ENCODE measurements around the gene INHBB. TPM values are rescaled to one million over a fixed set of nuclear protein-coding genes. Genes with fewer than 3 reads are reported as not detected.

The INHBB gene
- total and polyA plus RNA-seq, 7 donors: 0.60 to 1.8 (median 1.2) TPM; not detected in 1

- H3K9me3 ChIP-seq: no peaks in the 10 kb centered on the region
- no peak overlapping the region for H3K4me3 ChIP-seq
- TF ChIP-seq POLR2AphosphoS5 (IDR thresholded peaks at IDR 0.05) (no peak), CTCF (IDR thresholded peaks at IDR 0.05) (no peak), POLR2A (IDR thresholded peaks at IDR 0.05) (no peak), EP300 (IDR thresholded peaks at IDR 0.05) (no peak)
- H3K4me1 ChIP-seq: no peaks in the 10 kb centered on the region
- WGBS, 2 donors: 70 to 77% methylated on average over 19 of the region's 19 CpGs
- DNase-seq: no peak
- peaks cover 0 to 7% (median 0%) of the 10 kb centered on the region in 3 donors for H3K27me3 ChIP-seq
- intact Hi-C loops (cut with DNase I): no loop called here
- H3K36me3 ChIP-seq: no peaks in the 10 kb centered on the region
- no peak overlapping the region for H3K27ac ChIP-seq
Observed at GRCh38 chr2:120376679-120377640, 31.0 kb downstream of the INHBB start.

GRCh38 chr2:120378605-120379004 is 32.7 kb downstream of the INHBB start:
- 78 to 79% methylated on average over 3 of the region's 3 CpGs for WGBS, 2 donors

GRCh38 chr2:120379916-120380893 is 34.3 kb downstream of the INHBB start:
- intact Hi-C loops (cut with DNase I): no loop called here
- TF ChIP-seq POLR2AphosphoS5 (IDR thresholded peaks at IDR 0.05) (no peak), CTCF (IDR thresholded peaks at IDR 0.05) (no peak), EP300 (IDR thresholded peaks at IDR 0.05) (no peak), POLR2A (IDR thresholded peaks at IDR 0.05) (no peak)
- no peak overlapping the region for H3K4me3 ChIP-seq
- no peaks in the 10 kb centered on the region for H3K4me1 ChIP-seq
- no peak overlapping the region for H3K27ac ChIP-seq
- H3K36me3 ChIP-seq: no peaks in the 10 kb centered on the region
- H3K9me3 ChIP-seq: no peaks in the 10 kb centered on the region
- WGBS, 2 donors: 67 to 83% methylated on average over 21 of the region's 21 CpGs
- H3K27me3 ChIP-seq: peaks cover 0 to 7% (median 0%) of the 10 kb centered on the region in 3 donors
- no peak for DNase-seq

More at GRCh38 chr2:120378605-120379004, 32.7 kb downstream of the INHBB start:
- H3K36me3 ChIP-seq: no peaks in the 10 kb centered on the region
- DNase-seq: no peak
- no peak overlapping the region for H3K27ac ChIP-seq
- H3K4me3 ChIP-seq: no peak overlapping the region
- H3K27me3 ChIP-seq: peaks cover 0 to 7% (median 0%) of the 10 kb centered on the region in 3 donors
- TF ChIP-seq CTCF (IDR thresholded peaks at IDR 0.05) (no peak), POLR2AphosphoS5 (IDR thresholded peaks at IDR 0.05) (no peak), POLR2A (IDR thresholded peaks at IDR 0.05) (no peak), EP300 (IDR thresholded peaks at IDR 0.05) (no peak)
- no peaks in the 10 kb centered on the region for H3K4me1 ChIP-seq
- H3K9me3 ChIP-seq: no peaks in the 10 kb centered on the region
- intact Hi-C loops (cut with DNase I): no loop called here

GRCh38 chr2:120381192-120381591 is 35.3 kb downstream of the INHBB start:
- TF ChIP-seq CTCF (IDR thresholded peaks at IDR 0.05) (no peak), EP300 (IDR thresholded peaks at IDR 0.05) (no peak), POLR2AphosphoS5 (IDR thresholded peaks at IDR 0.05) (no peak), POLR2A (IDR thresholded peaks at IDR 0.05) (no peak)
- WGBS, 2 donors: 84 to 87% methylated on average over 6 of the region's 6 CpGs
- Histone ChIP-seq H3K27me3 (peaks cover 0 to 7% (median 0%) of the 10 kb centered on the region in 3 donors), H3K36me3 (no peaks in the 10 kb centered on the region), H3K4me1 (no peaks in the 10 kb centered on the region), H3K9me3 (no peaks in the 10 kb centered on the region), H3K4me3 (no peak overlapping the region), H3K27ac (no peak overlapping the region)
- DNase-seq: no peak
- intact Hi-C loops (cut with DNase I): no loop called here
